ENCODE data around the gene COL20A1. TPM values are rescaled to one million over a fixed set of nuclear protein-coding genes. Genes with fewer than 3 reads are reported as not detected.

Gene COL20A1
- total and polyA plus RNA-seq, 2 of the 13 experiments (the other 11 are each of a cell fraction or from before 2014, with no cell fraction given): not detected

- TF ChIP-seq AKNA (CRISPR knock-in tag; IDR thresholded peaks at IDR 0.05; ENCODE audit: borderline replicate concordance) (no peak), ATF2 (CRISPR knock-in tag; IDR thresholded peaks at IDR 0.05) (peak; percentile 86), ATF7 (IDR thresholded peaks at IDR 0.05) (no peak), ATF7 (CRISPR knock-in tag; IDR thresholded peaks at IDR 0.05) (no peak), RFX3 (CRISPR knock-in tag; IDR thresholded peaks at IDR 0.05) (peak; percentile 98), CREB1 (IDR thresholded peaks at IDR 0.05) (peak; percentile 79), CREB1 (CRISPR knock-in tag; IDR thresholded peaks at IDR 0.05) (no peak; the same call in 1 of the 2 replicates), PAXIP1 (CRISPR knock-in tag; conservative IDR thresholded peaks at IDR 0.05) (no peak), ZNF510 (CRISPR knock-in tag; IDR thresholded peaks at IDR 0.05; ENCODE audit: low read depth) (no peak), NR0B2 (CRISPR knock-in tag; IDR thresholded peaks at IDR 0.05) (peak; percentile 91; the same call in 1 of the 2 replicates), PRDM15 (CRISPR knock-in tag; IDR thresholded peaks at IDR 0.05) (no peak), EZH2 (conservative IDR thresholded peaks at IDR 0.05; ENCODE audit: low read depth, low read length) (no peak), MEF2D (CRISPR knock-in tag; IDR thresholded peaks at IDR 0.05) (peak; percentile 15; the same call in 1 of the 2 replicates), PAWR (CRISPR knock-in tag; IDR thresholded peaks at IDR 0.05; ENCODE audit: borderline replicate concordance) (no peak)
Measured at GRCh38 chr20:63272105-63273058, 20.6 kb upstream of the COL20A1 start, which contains the start of gene ARFGAP1 (continued).
